HuH-7 (cell line): ENCODE data around the gene TMEM123.
A peak's percentile ranks its signal among the peaks of the same experiment; 100 is the strongest.

Experiments
- DNase-seq: peaks from one replicate; pipeline ENCODE4 v3.0.0; 2011; ENCODE audit warnings: low spot score

TMEM123 gene

DNA sequence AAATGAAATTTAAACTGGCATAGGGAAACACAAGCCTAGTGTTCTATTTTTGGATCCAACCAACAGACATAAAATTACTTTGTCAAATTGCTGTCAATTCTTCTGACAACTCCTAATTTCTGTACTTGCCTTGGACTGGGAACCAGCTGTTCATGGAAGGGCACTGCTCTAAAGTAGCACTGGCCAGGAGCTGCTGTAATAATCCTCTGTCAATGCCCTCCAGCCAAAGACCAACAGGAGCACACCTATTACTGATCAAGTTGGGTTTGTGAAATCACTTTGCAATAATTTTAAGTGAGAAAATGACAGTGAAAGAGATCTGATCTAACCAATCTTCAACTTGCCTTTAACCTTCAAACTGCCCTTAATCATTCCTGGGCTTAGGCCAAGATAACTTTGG, 18.9 kb upstream of the TMEM123 start:
- DNase-seq = no peak

DNA sequence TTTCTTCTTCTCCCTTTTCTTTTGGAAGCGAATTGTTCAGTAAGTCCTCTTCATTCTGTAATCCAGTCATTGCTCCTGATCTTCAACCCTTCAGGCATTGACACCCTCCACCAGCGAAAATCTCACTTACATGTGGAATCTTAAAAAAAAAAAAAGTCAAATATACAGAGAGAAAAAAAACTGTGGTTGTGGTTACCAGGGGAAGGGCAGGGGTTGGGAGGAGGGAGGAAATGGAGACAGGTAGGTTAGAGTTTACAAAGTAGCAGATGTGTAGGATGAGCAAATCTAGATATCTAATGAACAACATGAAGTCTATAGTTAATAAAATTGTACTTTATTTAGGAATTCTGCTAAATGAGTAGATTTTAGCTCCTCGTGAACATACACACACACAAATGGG, 17.7 kb upstream of the TMEM123 start:
- no peak for DNase-seq

DNA sequence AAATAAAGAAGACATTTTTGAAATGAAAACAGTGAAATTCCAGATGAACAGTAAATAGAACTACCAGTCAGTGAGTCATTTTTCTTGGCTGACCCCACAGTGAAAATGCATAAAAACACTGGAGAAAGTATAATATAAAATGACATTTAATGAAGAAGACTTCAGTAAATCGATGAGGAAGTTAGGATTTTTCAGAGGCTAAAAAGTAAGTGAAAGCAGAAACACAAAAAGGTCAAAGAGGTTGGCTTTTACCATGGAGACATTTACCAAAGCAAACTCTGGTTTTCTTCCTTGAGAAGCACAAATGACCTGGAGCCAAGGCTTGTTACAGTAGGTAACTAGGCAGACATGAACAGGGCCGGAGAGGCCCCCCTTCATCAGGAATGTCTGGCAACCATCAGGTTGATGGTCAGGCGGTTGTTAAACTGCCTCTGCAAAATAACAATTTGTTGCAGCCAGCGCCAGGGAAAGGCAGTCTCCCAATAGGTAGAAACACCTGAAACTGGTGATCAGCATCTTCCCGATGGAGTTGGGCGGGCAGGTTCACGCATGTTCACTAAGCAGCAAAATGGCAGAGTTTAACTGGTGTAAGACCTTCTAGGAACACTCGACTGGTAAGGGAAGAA, 16.7 kb upstream of the TMEM123 start:
- no peak for DNase-seq

DNA sequence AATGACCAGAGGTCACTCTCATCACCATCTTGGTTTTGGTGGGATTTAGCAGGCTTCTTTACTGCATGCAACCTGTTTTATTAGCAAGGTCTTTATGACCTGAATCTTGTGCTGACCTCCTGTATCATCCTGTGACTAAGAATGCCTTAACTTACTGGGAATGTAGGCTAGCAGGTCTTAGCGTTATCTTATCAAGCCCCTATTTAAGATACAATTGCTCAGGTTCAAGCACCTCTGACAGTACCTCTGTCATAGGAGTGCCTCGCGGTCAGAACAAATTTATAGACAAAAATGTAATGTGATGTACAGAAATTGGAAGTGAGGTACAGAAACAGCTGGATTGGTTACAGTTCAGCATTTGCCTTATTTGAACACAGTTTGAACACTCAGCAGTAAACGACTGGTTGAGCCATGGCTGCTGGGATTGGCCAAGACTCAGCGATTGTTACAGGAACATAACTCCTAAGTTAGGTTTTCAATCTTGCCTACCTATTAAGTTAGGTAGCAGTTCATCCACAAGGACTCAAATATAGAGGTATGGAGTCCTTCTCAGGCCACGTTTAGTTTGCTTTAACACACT, 16.1 kb upstream of the TMEM123 start:
- DNase-seq = no peak

DNA sequence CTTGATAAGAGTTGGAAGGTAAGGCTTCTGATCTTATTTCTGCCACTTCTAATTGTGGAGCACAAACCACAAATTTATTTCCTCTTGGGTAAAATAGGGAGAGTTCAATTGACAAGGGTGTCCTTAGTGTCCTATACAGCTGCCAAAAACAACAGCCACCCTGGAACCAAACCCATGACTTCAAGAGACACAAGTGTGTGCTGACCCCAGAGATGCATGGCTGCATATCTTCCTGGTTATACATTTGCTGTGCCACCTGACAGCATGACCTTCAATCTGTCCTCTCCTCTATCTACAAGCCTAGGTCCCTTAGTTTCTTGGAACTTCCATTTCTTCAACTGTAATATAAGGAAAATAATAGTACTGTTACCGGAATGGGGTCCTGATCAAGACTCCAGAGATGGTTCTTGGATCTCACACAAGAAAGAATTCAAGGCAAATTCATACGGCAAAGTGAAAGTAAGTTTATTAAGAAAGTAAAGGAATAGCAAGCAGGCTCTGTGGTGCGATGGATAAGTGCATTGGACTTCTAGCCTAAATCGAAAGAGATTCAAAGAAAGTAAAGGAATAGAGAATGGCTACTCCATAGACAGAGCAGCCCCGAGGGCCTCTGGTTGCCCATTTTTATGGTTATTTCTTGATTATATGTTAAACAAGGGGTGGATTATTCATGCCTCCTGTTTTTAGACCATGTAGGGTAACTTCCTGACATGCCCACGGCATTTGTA, 15.5 kb upstream of the TMEM123 start:
- no peak for DNase-seq

DNA sequence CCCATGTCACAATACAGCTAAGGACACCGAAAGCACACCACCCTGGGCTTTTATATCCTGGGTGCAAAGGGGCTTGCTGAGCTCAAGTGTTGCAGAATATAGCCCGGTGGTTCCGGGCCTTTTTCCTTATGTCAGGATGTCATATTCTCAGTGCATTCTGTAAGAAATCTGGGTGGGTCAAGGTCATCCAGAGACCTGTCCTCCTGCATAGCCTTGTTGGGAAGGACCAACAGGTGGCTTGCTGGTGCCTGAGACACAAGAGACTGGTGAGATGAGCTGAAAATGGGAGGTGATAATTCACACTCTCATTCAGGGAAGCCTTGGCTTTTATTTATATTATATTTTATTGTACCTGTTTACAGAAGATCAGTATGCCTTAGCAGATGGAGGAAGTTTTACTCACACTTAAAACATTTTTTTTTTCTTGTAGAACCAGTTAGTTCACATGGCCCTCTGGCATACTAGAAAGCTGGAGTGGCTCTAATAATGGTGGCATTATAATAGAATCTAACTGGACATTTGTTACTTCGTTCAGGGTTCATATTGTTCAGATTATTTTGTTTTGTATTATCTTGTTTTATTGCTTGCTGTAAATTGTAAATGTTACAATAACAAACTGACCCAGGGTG, 14.6 kb upstream of the TMEM123 start:
- no peak for DNase-seq

DNA sequence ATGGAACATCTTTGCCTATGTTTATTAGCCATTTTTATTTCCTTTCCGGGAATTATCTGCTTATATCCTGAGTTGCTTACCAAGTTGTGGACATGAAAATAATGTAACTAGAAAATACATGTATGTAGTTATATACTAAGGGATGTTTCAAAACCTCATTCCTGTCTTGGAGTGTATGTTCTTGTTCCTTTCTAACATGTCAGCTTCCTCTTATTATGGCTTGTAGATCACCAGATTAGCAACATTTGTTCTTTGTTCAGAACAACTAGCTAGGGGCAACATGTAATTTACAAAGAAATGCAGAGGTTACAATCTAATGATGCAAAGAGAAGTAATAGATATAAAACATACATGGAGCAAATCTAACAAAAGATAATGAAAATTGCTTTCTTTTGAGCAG, 13.1 kb upstream of the TMEM123 start:
- no peak for DNase-seq

DNA sequence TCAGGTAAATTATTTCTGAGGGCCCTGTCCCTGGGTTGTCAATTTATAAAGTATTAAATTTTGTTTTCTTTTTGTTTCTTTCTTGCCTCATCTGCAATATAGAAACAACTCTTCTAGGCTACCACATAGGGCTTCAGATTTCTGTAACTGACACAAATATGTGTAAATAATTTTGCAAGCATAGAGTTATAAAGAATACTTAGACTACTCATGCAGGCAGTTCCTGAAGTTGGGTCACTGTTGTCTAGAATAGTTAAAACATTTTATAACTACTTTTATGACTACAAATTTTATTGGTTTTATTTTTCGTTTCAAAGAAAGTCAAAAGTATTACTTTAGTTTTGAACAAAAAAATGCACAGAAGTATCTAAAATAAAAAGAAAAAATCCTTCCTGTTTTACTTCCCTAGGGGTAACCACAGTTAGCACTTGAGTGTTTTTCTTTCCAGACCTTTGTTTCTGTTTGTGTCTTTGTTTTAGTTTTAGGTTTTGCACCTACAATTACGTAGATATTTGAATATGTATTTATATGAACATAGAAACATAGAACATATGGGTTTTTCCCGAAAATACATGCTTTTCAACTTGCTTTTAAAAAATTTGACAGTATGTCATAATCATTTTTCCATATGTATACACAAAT, 12.4 kb upstream of the TMEM123 start:
- no peak for DNase-seq

DNA sequence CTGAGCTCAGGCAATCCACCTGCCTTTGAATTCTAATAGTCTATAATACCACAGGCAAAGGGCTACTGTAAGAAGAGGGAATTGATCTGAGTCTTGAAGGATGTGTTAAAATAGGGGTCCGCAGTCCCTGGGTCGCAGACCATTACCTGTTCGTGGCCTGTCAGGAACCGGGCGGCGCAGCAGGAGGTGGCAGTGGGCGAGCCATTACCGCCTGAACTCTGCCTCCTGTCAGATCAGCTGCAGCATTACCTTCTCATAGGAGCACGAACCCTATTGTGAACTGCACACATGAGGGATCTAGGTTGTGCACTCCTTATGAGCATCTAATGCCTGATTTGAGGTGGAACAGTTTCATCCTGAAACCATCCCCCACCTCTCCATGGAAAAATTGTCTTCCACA, 11.5 kb upstream of the TMEM123 start:
- DNase-seq = no peak

DNA sequence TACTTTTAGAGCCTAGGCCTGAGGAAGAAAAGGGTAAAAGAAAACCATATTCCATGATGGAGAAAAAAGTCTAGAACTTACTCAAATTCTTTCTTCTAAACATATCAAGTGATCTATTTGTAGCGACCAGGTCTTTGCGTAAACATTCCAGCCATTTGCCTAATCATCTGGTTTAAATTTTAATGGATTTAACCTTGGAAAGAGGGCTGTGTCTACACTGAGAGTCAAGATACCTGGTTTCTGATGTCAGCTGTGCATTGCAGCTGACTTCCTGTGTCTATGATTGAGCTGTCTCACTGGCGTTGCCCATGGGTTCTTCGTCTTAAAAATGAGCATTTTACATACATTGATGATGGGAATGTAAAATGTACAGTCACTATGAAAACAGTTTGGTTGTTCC, 10.0 kb upstream of the TMEM123 start:
- DNase-seq = no peak

DNA sequence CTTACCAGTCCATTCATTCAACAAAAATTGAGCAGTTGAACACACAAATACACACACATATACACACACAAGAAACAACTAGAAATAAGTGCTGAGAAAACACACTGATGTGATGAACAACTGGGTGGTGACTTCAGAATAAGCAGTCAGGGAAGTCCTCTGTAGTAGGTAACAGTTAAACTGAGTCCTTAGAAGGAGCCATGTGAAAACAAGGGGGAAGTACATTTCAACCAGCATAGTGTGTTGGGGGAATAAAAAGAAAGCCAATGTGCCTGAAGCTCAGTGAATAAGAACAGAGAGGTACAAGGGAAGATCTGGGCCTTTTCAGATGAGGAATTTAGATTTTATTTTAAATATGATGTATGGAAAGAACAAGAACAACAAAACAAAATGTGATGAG, 6.8 kb upstream of the TMEM123 start:
- DNase-seq = no peak

DNA sequence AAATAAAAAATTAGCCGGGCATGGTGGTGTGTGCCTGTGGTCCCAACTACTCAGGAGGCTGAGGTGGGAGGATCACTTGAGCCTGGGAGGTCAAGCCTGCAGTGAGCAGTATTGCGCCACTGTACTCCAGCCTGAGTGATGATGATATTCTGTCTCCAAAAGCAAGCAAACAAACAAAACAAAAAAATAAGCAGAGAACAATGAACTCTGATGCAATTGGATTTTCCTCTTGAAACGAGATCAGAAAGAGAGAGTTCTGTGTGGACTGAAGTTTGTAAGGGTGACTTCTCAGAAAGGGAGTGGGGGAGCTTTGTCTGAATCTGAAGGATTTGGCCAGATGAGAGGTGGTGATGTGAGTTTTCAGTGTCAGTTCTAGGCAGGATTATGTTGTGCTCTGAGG, 6.0 kb upstream of the TMEM123 start:
- DNase-seq = no peak

DNA sequence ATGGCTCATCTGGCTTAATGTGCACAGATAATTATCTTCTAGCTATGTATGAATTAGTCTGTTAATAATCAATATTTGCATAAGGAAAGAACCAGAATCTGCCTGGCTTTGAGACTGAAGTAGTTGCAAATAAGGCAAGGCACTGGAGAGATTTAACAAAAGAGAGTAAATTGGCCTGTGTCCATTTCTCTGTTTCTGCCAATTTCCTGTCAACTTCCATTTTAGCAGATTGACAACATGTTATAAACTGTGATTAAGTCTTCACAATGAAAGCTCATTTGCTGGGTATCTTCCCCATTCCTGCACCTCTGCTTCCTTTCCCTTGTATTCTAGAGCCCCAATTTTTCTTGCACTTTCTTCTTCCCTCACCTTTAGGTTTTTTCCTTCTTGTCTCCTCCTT, 5.3 kb upstream of the TMEM123 start:
- DNase-seq = no peak

DNA sequence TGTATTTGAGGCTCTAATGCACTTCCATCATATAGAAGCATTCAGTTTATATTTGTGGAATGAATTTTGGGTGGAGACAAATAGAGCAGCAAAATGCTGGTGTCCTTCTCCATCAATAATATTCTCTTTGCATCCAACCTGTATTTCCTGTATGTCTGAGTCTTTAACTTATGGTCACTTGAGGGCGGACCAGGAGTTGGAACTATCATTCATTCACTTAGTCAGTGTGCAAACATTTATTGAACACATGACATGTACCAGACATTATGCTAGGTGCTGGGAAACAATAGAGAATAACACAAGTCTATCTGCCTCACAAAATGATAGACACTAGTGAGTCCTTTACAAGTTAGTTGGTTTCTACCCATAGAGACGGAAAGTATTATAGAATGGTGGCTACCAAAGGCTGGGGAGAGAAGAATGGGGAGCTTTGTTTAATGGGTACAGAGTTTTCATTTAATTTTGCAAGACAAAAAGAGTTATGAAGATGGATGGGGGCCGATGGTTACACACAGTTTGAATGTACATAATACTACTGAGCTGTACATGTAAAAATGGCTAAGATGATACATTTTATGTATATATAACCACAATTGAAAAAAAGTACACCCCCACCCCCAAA, 4.6 kb upstream of the TMEM123 start:
- no peak for DNase-seq

DNA sequence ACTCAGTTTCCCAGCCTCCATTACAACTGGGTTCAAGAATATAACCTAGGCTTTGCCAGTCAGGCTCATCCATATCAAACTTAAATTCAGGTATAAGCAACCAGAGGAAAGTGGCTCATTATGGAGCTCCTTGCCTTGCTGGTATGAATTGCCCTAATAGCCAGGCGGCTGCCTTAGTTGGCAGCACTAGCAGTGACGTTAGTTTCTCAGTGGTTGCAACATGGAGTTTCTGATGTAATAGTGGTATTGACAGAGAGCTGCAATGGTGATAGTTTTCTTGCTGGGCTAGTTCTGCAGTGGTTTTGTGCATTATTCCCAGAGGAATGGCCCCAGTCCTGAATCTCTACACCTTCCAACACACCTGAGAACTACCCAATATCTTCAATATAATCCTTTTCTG, 3.8 kb upstream of the TMEM123 start:
- peak; percentile 53 for DNase-seq

DNA sequence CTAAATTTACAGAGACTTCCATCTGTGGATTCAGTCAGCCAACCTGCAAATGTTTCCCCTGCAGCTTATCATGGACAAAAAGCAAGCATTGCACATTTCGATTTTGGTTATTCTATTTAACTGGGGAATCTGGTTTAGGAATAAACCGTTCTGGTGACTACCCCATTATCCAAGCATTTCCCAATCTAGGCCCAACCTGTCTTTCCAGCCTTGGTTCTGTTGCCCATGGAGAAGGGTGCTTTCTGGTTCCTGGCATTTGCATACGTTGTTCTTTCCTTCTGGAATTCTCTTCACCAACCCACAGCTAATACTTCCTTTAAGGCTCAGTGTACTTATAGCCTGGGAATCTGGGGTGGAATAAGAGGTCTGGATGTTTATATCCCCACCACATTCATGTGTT, 1.4 kb upstream of the TMEM123 start:
- DNase-seq = no peak

DNA sequence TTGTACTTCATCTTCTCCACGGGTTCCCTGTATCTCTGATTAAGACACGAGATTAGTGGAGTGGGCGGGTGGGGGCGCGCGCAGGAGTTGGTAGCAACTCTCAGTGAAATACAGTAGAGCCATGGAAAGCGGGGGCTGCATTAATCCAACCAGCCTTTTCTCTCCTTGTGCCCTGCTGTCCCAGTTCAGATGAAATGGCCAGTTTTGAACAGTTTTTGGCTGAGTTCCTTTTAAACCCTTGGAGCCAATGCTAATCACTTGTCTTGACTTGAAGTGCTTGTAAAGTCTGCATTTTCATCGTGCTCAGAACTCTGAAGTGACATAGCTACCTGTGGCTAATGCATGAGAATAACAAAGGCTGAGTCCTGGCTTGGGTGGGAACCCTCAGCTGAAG, 734 bp upstream of the TMEM123 start:
- no peak for DNase-seq

DNA sequence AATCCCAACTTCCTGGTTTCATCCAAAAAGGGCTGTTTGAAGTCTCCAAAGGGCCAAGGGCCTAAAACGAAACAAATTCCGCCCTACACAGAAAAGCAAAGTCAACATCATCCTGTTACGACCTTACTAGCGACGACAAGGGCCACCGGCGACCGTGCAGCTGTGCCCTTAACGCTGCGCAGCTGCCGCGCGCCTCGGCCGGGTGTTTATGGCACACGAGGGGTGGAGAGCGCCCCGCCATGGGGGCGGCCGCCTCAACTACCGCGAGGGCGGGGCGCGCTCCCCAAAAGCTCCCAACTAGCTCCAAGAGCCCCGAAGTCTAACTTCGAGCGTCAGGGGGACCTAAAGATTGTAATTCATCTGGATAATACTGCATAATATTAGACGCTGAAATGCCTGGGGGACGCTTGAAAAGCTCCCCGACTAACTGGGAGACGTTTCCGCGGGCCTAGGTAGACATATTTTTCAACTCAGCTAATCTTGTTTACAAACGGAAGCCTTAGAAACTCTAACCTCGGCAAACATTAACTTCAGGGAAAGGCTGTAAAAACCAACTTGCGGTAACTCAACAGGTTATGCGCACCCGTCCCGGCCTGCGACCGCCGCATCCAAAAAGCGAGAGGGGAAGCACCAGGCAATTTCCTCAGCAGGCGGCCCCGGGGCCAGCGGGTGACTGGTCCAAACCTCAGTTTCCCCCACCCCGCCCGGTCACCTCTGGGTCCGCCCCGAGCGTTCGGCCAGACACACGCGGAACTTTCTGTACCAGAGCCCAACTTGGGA, 694 bp downstream of the TMEM123 start:
- peak; percentile 63 for DNase-seq

DNA sequence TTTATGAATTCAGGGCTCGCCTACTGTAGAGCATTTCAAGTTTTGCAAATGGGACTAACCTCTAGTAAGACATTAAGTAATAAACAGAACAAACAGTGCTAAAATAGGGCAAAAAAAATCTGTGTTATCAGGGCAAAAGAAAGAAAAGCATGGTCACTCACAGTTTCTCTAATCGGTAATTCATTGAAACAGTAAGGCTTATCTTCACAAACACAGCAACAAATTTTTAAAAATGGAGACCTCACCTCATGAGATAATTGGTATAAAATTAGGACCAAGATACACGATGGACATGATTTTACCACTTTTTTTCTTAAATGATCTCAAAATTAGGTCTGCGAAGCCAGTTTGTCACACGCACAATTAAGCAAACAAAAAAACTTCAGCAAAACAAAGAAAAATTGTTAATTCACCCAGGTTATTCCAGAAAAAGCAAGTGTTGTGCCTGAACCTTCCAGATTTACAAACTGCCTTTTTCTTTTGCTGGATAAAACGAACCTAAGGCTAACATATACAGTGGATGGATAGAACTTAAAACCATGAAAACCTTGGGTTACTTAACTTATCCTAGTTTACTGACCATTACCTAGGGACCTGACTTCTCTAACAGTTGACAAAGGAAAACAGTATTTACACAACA, 1.4 kb downstream of the TMEM123 start:
- DNase-seq = no peak

DNA sequence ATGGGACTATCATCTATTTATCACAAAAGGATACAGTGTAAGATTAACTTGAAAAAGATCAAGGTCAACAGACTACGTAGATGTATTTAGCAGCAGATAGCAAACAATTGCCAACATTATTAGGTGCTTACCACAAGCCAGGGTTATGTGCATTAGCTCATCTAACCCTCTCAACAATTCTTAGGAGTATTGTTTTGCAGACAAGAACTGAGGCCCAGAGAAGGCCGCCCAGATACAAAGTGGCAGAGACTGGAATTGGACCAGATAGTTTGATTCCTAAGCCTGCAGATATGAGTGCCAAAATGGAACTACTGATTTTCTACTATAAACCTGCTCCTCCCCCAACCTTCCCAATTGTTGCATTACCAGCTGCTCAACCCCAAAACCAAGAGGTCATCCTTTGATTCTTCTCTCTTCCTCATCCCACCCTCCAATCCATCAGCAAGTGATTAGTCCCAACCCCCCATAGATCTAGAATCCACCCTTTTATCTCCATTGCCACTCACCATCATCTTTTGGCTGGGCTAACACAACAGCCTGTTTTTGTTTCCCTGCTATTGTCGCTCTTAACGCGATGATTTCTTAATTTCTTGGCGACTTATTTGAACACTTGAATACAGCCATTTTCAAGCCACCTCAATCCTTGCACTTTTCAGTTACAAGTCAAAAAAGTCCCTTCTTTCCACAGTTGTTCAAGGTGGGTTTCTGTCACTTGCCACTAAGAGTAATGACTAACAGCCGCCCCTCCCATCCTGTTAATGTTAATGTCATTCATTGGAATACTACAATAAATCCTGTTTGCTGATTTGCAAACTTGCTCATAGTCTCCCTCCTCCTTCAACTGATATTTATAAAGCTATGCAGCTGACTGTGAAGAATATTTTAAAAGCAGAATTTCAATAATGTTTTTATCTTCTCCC, 2.7 kb downstream of the TMEM123 start:
- no peak for DNase-seq
